Measurements from ENCODE around the gene SUPT6H. TPM values are rescaled to one million over a fixed set of nuclear protein-coding genes. Genes with fewer than 3 reads are reported as not detected.
A peak's percentile ranks its signal among the peaks of the same experiment; 100 is the strongest.

The SUPT6H gene
- total and polyA plus RNA-seq, 9 of the 15 experiments (the other 6 are each of a cell fraction or from before 2014, with no cell fraction given) = 1.7 to 77.7 (median 49.2) TPM

GRCh38 chr17:28661635-28662526 is at the start of gene SUPT6H, which contains the start of gene SDF2 (continued):
- no peak for TF ChIP-seq SFPQ (IDR thresholded peaks at IDR 0.05; ENCODE audit: low read depth, low read length)
- peak; percentile 79 to 92; a peak in 3 of 4 replicates for TF ChIP-seq SIN3A (IDR thresholded peaks at IDR 0.05; ENCODE audit: borderline replicate concordance in 2 of 2, control insufficient read depth in 1 of 2, low read depth in 2 of 2, low read length in 2 of 2)
- TF ChIP-seq SMARCC2 (IDR thresholded peaks at IDR 0.05; ENCODE audit: low read depth) = 0 out of 2 replicates have a peak, but pooled peaks have one; percentile 16
- peak; percentile 90 for TF ChIP-seq ZFX (CRISPR knock-in tag; IDR thresholded peaks at IDR 0.05)
- peak in 1 of 2 experiments; percentile 37; a peak in 1 of 4 replicates for TF ChIP-seq ZMIZ1 (IDR thresholded peaks at IDR 0.05; ENCODE audit: low read depth in 2 of 2, low read length in 2 of 2)
- peak; percentile 94 for TF ChIP-seq NKRF (IDR thresholded peaks at IDR 0.05; ENCODE audit: borderline replicate concordance)
- TF ChIP-seq FOXP4 (CRISPR knock-in tag; IDR thresholded peaks at IDR 0.05; ENCODE audit: borderline replicate concordance) = peak; percentile 57; the same call in 1 of the 2 replicates
- peak; percentile 84 for TF ChIP-seq PML (IDR thresholded peaks at IDR 0.05; ENCODE audit: low read length)
- TF ChIP-seq MEIS2 (IDR thresholded peaks at IDR 0.05; ENCODE audit: partially characterized antibody) = peak; percentile 46
- peak; percentile 51; the same call in 1 of the 2 replicates for TF ChIP-seq KLF1 (tag; IDR thresholded peaks at IDR 0.05)
- peak; percentile 32 for TF ChIP-seq FOSL1 (tag; conservative IDR thresholded peaks at IDR 0.05)
- TF ChIP-seq RFX7 (CRISPR knock-in tag; IDR thresholded peaks at IDR 0.05) = no peak

All from K562 (cell line).